Testis (tissue), 3 donors: ENCODE measurements around the gene GMPR. TPM values are rescaled to one million over a fixed set of nuclear protein-coding genes. Genes with fewer than 3 reads are reported as not detected.

Experiments
- DNase-seq: peaks from one replicate; pipeline ENCODE4 v3.0.0-alpha.2; 2019
- H3K27ac ChIP-seq, 2 donors: fragments of 200-600 bp; sonication (generic); one replicate each; pipeline ENCODE4 v1.5.1; 2019
- H3K27me3 ChIP-seq: fragments of 200-600 bp; sonication (generic); one replicate; pipeline ENCODE4 v1.5.1; 2019
- H3K36me3 ChIP-seq: fragments of 200-600 bp; sonication (generic); one replicate; pipeline ENCODE4 v1.5.1; 2017; ENCODE audit warnings: low read depth; ENCODE audit errors: missing control alignments
- H3K4me1 ChIP-seq: fragments of 200-600 bp; sonication (generic); one replicate; pipeline ENCODE4 v1.5.1; 2019
- H3K4me3 ChIP-seq, 2 donors: fragments of 200-600 bp; sonication (generic); one replicate each; pipeline ENCODE4 v1.5.1; 2017 to 2019
- H3K9me3 ChIP-seq: fragments of 200-600 bp; sonication (generic); one replicate; pipeline ENCODE4 v1.5.1; 2017
- CTCF ChIP-seq, 3 experiments: fragments of 450-650 bp in 2 of 3; fragments of 200-600 bp in 1 of 3; sonication (generic) in 1 of 3; IDR thresholded peaks; one replicate each; pipeline ENCODE4 v1.5.1; 2016 to 2019; ENCODE audit warnings: antibody characterized with exemption in 3 of 3, mild to moderate bottlenecking in 2 of 3, moderate library complexity in 1 of 3
- POLR2A ChIP-seq: fragments of 450-650 bp; IDR thresholded peaks from one replicate; pipeline ENCODE4 v1.6.1; 2017; ENCODE audit warnings: antibody characterized with exemption, mild to moderate bottlenecking, moderate library complexity
- WGBS, 2 donors: methylation state at CpG; one replicate each; pipeline ENCODE4 v1.1.5; 2018; 5-methylcytosine and 5-hydroxymethylcytosine counted together
- intact Hi-C: fragments of 100-400 bp; cut with DNase I; formaldehyde crosslinking; loops from one replicate; pipeline ENCODE4 v1.15.1; 2023; ENCODE audit warnings: low total_unique reads
- polyA plus RNA-seq: library from polyadenylated mRNA; stranded (reverse); fragments of 350-450 nt; fragmentation: Illumina TruSeq; extraction: RNeasy Lipid Tissue Mini Kit (QIAGEN cat#74804); gene quantifications from one replicate; pipeline ENCODE4 v1.2.3, GENCODE V29; 2014; ENCODE audit warnings: low read depth, low replicate concordance; ENCODE audit not compliant: insufficient read depth
- total RNA-seq, 2 donors: library from RNA; depleted of rRNA; stranded (reverse); fragments of >200 nt; gene quantifications; one replicate each; pipeline ENCODE4 v1.2.3, GENCODE V29; 2016

The GMPR gene
- total and polyA plus RNA-seq, 3 donors from 2014 or later = 121 to 215 (median 164) TPM

- Histone ChIP-seq H3K9me3 (no peaks in the 10 kb centered on the region), H3K27ac (peak overlapping the region; percentile 59 to 85), H3K27me3 (no peaks in the 10 kb centered on the region), H3K36me3 (no peaks in the 10 kb centered on the region), H3K4me1 (peaks cover 70% of the 10 kb centered on the region), H3K4me3 (no peak overlapping the region)
- TF ChIP-seq POLR2A (no peak), CTCF (IDR thresholded peaks at IDR 0.05) (no peak)
- 76 to 82% methylated on average over 11 of the region's 11 CpGs for WGBS, 2 donors
- intact Hi-C loops = no loop called here
- DNase-seq = peak; percentile 79
These were observed 84.4 kb downstream of the GMPR start for GRCh38 chr6:16322666-16323312.

DNA sequence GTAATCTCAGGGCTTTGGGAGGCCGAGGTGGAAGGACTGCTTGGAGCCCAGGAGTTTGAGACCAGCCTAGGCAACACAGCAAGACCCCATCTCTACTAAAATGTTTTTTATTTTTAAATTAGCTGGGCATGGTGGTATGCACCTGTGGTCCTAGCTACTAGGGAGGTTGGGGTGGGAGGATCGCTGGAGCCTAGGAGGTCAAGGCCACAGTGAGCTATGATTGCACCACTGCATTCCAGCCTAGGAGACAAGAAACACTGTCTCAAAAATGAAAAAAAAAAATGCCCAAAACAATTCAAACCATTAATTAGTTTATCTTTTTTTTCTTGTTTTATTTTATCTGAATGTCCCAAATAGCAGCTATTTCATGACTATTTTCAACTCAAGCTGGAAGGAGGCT is 85.8 kb downstream of the GMPR start:
- H3K4me3 ChIP-seq = no peak overlapping the region
- H3K27me3 ChIP-seq = no peaks in the 10 kb centered on the region
- peak overlapping the region; percentile 59 to 85 for H3K27ac ChIP-seq
- intact Hi-C loops = no loop called here
- H3K9me3 ChIP-seq = no peaks in the 10 kb centered on the region
- TF ChIP-seq POLR2A = no peak
- no peak for TF ChIP-seq CTCF (IDR thresholded peaks at IDR 0.05)
- DNase-seq = peak; percentile 79
- no peaks in the 10 kb centered on the region for H3K36me3 ChIP-seq
- 57 to 63% methylated on average over 2 of the region's 2 CpGs for WGBS, 2 donors
- peaks cover 67% of the 10 kb centered on the region for H3K4me1 ChIP-seq

GRCh38 chr6:16324606-16325225 is 86.3 kb downstream of the GMPR start:
- intact Hi-C loops = no loop called here
- Histone ChIP-seq H3K27me3 (no peaks in the 10 kb centered on the region), H3K36me3 (no peaks in the 10 kb centered on the region), H3K9me3 (no peaks in the 10 kb centered on the region), H3K4me1 (peaks cover 67% of the 10 kb centered on the region), H3K27ac (peak overlapping the region; percentile 66 to 67), H3K4me3 (no peak overlapping the region)
- 38 to 58% methylated on average over 7 of the region's 7 CpGs for WGBS, 2 donors
- no peak for DNase-seq
- TF ChIP-seq CTCF (IDR thresholded peaks at IDR 0.05) = no peak
- no peak for TF ChIP-seq POLR2A

DNA sequence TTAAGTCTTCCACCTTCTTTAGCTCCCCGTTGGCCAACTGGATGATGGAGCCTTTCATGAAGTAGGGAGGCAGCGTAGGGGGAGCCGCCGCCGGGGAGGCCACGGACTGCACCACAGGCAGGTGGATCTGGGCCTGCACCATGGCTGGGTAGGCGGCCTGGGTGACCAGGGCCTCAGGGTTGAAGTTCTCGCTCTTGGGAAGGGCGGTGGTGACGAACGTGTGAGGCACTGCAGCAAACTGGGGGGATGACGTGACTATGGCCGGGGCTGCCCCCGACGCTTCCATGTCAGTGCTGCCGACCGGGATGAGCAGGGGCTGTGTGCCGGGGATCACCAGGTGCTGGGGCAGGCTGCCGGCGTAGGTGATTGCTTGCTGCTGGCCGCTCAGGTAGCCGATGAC is 88.1 kb downstream of the GMPR start:
- H3K9me3 ChIP-seq = no peaks in the 10 kb centered on the region
- no peak overlapping the region for H3K4me3 ChIP-seq
- H3K36me3 ChIP-seq = no peaks in the 10 kb centered on the region
- TF ChIP-seq POLR2A (no peak), CTCF (IDR thresholded peaks at IDR 0.05) (no peak)
- 96 to 97% methylated on average over 14 to 22 of the region's 22 CpGs for WGBS, 2 donors
- peaks cover 55% of the 10 kb centered on the region for H3K4me1 ChIP-seq
- no peak for DNase-seq
- no peaks in the 10 kb centered on the region for H3K27me3 ChIP-seq
- intact Hi-C loops = no loop called here
- H3K27ac ChIP-seq = peak overlapping the region; percentile 66 to 67
